IPS-11a (cell line): ENCODE measurements around the gene OR2T29.
"Not testable (repeated sequence)": the region's sequence is repeated elsewhere in the genome, so short reads cannot be mapped to it uniquely, and the experiment has no call there.

Experiments
- H3K4me3 ChIP-seq: one replicate; pipeline ENCODE4 v1.5.1; 2013; ENCODE audit warnings: low read depth, low read length, control low read depth

OR2T29 gene, protein sequence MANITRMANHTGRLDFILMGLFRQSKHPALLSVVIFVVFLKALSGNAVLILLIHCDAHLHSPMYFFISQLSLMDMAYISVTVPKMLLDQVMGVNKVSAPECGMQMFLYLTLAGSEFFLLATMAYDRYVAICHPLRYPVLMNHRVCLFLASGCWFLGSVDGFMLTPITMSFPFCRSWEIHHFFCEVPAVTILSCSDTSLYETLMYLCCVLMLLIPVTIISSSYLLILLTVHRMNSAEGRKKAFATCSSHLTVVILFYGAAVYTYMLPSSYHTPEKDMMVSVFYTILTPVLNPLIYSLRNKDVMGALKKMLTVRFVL

DNA sequence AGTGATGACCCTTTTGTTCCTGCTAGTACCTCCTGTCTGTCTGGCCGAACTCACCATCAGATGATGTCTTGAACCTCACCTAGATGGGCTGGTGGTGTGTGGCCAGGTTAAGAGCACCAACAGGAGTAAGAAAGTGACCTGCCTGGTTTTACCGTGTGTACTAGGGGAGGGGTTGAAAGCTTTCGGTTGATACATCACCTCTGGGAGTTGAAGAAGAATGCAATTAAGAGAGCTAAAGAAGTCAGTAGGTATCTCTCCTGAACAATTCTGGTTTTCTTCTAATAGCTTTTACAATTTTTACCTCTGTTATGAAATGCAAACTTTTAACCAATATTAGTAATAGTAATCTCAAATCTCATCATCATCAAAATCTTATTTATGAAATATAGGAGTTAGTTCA lies at the start of gene OR2T29:
OR2T29 (minus strand) TSS at position 101 of the 400 bp plus-strand sequence. CDS start 3,281 bp downstream, outside the sequence.
- H3K4me3 ChIP-seq = not testable (repeated sequence)

DNA sequence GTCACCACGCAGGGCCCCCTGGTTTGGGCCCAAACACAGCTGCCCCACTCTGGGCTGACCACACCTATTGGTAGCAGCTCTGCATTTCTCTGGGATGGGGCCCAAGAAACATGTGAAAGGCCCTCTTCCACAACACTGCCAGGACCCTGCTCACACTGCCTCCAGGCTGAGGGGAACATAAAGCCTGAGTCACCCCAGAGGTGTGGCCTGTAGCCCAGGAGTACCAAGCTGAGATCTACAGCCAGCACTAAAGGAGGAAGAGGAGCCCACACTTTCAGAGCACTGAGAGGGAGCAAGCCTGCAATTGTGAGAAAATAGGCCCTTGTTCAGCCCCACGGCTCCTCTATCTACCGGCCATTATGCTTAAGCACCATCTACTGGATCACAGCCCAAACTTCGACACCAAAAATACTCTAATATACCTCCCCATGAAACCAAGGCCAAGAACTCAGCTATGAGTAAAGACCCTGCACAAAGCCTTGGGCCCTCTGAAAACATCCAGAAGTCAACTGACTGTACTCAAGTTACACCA lies 49.4 kb upstream of the OR2T29 start:
- no peak overlapping the region for H3K4me3 ChIP-seq

DNA sequence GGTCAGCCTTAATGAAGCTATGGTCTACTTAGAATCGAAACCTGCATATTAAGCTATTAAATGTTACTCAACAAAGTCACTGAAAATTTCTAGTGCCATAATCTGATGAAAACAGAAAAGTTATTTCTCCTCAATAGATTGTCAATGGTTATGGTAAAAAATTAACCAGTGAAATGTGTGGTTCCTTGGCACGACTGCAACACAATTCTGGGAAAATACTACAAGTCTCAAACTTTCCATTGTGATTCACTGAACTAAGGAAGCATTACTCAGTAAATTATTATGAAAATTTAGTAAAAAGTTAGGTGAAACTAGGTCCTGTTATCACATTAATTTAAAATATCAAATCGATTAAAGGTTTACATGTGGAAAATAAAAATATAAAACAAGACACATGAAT lies 47.7 kb upstream of the OR2T29 start:
- H3K4me3 ChIP-seq = no peak overlapping the region

DNA sequence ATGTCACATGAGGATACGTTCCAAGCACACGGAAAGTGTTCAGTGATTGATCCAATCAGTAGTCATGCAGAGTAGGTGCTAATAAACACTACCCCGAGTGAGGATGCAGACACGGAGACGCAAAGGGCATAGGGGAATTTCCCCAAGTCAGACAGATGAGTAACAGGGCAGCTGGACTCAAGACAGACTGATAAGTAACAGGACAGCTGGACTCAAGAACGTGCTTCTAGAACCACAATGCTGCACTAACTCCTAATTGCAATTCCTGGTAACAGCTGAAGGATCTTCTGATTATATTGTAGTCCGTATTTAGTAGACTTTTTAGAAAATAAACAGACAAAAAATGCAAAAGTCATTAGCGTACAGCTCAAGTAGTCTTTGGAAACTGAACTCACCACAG lies 36.8 kb upstream of the OR2T29 start:
- H3K4me3 ChIP-seq = no peak overlapping the region

DNA sequence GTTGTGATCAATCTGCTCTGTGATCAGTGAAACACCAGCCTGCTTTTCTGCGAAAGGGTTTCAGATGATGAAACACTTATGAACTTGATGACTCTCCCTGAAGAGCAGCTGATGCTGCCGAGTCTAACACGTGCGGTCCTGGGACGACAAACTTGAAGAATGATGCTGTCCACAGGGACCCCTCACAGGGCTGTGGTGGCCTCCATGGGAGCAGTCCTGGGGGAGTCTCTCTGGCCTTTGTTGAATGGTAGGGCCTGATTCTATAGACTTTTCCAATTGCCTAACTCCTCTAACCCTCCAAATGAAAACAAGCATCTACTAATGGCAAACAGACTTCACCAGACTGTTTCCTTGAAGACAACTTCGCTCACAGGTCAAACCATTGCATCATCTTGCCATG lies 35.0 kb upstream of the OR2T29 start, which contains the start of gene OR2T10:
OR2T10 (minus strand) TSS at position 112 of the 400 bp plus-strand sequence. CDS start 3,932 bp downstream, outside the sequence.
- no peak within 1 kb of the TSS for H3K4me3 ChIP-seq

DNA sequence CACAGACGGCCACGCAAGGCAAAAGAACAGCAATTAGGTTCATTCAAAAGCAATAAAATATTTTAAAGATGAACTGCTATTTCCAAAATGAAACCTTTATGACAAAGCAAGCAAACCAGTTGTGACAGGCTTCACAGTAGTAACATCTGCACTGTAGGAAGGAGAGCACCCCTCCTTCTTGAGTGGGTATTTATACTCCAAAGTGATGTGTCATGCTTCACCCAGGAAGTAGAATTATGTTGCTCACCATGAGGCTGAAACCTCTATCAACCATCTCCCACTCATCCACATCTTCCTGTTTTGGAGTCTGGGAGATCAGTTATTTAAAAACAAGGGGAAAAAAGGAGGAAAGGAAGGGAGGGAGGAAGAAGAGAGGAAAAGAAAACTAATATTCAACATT lies 34.0 kb upstream of the OR2T29 start:
- no peak overlapping the region for H3K4me3 ChIP-seq

DNA sequence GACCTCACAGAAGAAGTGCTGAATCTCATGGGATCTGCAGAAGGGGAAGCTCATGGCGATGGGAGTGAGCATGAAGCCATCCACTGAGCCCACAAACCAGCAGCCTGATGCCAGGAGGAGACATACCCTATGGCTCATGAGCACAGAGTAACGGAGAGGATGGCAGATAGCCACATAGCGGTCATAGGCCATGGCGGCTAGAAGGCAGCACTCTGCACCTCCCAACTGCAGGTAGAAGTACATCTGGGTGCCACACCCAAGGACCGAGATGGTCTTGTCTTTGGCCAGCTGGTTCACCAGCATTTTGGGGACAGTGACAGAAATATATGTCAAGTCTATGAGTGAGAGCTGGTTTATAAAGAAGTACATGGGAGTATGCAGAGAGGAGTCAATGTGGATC lies 30.7 kb upstream of the OR2T29 start:
- no peak overlapping the region for H3K4me3 ChIP-seq

DNA sequence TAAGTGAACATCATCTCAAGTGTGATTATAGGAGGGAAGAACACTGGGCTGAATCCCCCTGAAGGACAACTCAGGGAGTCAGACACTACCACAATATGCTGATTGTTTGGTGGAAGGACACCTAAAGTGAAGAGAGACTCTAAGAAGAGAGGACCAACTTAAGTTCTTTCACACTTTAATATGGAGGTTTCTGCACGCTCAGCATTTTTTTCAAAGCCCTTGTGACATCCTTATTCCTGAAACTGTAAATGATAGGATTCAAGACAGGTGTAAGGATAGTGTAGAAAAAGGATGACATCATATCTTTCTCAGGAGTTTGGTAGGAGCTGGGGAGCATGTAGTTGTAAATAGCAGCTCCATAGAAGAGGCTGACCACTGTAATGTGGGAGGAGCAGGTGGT lies 30.1 kb upstream of the OR2T29 start:
- H3K4me3 ChIP-seq = no peak overlapping the region

DNA sequence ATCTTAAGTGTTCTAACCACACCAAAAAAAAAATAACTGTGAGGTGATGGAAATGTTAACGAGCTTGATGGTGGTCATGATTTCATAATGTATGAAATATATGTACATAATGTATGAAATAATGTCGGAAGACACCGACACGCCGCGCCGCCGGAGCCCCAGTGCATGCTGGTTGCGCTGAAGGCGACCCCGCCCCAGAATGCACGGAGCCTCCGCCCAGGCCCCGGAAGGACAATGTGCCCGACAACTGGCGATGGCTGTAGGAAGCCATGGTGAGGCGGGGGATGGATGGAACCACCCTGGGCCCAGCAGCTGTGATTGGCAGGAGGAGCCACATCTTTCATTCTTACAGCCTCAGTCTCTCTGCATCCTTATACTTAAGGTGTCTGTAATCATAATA lies 27.5 kb upstream of the OR2T29 start:
- no peak overlapping the region for H3K4me3 ChIP-seq

DNA sequence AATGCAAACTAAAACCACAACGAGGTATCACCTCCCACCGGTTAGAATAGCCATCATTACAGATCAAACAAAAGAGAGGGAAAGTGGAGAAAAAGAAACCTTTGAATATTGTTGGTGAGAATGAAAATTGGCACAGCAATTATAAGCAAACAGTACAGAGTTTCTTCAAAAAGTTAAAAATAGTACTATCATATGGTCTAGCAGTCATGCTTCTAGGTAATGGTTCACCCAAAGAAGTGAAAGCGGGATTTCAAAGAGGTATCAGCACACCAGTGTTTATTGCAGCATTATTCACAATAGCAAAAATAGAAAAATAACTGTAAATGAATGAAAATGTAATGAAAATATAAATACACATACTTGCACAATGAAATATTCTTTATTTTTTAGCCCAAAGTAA lies 26.8 kb upstream of the OR2T29 start:
- H3K4me3 ChIP-seq = no peak overlapping the region

DNA sequence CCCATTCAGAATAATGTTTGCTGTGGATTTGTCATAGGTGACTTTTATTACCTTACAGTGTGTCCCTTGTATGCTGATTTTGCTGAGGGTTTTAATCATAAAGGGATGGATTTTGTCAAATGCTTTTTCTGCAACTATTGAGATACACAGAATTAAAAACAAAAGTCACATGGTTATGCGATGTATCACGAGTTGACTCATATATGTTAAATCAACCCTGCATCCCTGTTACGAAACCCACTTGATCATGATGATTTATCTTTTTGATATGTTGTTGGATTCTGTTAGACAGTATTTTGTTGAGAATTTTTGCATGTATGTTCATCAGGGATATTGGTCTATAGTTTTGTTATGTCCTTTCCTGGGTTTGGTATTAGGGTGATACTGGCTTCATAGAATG lies 22.7 kb upstream of the OR2T29 start:
- no peak overlapping the region for H3K4me3 ChIP-seq

DNA sequence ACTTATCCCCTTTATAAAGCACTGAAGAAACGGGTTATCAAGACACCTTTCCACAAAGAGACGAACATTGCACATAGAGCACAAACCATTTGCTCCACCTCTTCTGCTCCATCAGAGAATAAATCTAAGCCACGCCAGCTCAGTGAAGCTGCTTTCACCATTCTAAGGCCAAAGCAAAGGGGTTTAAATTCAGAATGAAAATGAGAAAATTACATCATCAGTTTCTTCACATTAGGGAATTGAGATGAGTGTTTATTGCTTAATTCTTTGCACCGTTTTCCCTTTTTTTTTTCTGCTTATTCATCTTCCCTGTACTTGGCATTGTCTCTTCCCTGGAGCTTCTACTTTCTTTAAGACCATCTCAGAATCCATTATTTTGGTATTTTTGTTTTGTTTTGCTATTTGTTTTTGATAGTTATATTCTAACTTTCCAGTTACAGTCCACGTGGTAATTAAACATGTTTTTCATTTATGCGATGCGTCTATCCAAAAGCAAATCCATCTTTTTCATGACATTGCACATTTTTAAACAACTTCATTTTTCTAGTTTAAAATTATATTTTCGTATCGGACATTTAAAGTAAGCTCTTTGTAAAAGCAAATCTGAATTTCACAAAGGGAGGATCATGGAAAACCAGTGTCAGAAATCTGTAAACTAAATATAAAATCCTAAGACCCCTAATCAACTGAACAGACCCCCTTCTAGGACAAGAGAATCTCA lies 13.8 kb upstream of the OR2T29 start:
- H3K4me3 ChIP-seq = no peak overlapping the region

DNA sequence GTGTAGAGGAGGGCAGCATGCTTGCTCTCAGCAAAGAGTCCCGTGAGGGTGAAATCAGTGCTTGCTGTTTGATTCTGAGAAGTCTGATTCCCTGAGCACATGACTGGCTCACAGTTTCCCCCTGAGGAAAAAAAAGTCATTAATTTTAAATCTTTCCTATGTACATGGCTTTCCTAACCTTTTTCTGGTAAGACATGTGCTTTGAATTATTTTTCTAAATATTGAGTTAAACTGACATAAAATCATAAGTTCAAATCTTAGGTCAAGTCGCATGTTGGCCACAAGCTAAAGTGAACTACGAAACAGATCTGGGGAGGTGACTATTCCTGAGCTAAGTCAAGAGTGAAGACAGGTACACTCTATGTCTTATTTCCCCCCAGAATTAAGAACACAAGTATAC lies 12.1 kb upstream of the OR2T29 start, which contains the start of gene OR2T34:
OR2T34 (minus strand) TSS at position 101 of the 400 bp plus-strand sequence; CDS start at position 101, 0 bp downstream.
- not testable (repeated sequence) for H3K4me3 ChIP-seq

DNA sequence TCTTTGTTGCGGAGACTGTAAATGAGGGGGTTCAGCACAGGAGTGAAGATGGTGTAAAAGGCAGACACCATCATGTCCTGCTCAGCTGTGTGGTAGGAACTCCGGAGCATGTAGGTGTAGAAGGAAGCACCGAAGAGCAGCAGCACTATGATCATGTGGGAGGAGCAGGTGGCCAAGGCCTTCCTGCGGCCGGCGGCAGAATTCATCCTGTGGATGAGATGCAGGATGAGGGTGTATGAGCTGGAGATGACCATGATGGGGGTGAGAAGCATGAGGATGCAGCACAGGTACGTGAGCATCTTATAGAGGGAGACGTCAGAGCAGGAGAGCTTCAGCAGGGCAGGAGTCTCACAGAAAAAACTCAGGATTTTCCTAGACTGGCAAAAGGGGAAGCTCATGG lies 11.3 kb upstream of the OR2T29 start:
- not testable (repeated sequence) for H3K4me3 ChIP-seq

DNA sequence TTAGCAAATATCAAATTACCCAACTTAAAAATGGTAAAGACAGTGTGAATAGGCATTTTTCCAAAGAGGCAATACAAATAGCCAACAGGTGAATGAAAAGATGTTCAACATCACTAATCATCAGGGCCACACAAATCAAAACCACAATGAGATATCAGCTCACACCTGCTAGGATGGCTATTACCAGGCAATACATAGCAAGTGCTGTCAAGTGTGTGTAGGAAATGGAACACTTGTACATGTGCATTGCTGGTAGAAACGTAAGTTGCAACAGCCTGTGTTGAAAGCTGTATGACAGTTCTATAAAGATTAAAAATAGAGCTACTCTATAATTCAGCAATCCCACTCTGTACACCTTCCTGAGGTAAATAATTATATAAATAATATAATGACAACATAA lies 9.5 kb upstream of the OR2T29 start:
- H3K4me3 ChIP-seq = not testable (repeated sequence)

DNA sequence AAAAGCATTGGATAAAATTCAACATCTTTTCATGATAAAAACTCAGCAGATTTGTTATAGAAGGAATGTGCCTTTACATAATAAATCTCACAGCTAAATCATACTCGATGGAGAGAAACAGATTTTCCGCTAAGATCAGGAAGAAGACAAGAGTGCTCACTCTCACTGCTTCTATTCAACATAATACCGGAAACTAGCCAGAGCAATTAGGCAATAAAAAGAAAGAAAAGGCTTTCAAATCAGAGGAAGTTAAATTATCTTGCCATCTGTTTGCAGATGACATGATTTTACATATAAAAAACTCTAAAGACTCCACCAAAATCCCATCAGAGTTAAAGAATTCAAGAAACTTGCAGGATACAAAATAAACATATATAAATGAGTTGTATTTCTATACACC lies 8.2 kb upstream of the OR2T29 start:
- not testable (repeated sequence) for H3K4me3 ChIP-seq

DNA sequence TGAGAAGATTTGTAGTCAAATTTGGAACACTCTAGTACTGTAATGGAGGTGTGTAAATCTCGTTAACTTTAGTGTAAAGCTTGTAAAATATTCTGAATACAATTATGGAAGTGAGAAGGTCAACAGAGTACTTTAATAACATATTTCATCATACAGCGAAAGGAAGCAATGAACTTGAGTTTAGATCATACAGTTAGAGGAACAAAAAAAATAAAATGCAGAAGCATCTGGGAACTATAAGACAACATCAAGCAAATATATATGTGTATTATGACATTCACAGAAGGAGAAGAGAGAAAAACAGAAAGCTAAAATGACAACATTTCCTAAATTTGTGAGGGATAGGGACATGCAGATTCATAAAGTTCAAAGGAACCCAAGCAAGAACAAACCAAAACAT lies 6.5 kb upstream of the OR2T29 start:
- not testable (repeated sequence) for H3K4me3 ChIP-seq

DNA sequence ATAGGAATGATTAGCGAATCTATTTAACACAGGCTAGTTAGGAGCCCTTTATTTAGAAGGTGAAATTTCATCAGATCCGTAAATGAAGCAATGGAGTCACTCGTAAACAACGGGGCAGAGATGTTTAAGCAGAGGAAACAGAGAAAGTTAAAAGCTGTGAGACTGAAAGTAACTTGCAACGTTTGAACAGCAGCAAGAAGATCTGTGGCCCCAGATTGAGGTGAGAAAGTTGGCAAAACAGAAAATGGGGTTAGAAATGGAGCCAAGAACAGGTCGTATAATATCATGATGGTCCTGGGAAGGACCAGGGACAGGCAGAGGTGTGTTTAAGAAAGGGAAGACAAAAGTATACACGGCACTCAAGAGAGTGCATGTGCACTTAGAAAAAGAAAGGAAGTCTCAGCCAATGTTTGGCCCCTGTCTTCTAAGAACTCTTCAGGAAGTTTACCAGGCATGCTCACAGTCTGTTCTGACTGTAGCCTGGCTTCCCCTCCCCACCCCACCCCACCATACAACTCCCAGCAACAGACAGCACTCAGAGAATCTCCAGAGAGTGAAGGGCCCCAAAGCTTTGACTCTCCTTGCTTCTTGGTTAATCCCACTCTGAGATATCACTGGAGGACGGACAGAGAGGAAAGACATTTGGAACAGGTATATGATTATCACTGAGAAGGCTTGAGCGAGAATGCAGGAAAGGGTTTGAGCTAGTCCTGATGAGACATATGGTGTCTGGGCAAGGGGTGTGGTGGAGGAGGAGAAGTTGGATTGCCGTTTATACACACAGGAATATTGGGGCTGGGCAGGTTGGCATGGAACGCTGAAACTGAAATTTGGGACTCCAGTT lies 3.2 kb upstream of the OR2T29 start:
- not testable (repeated sequence) for H3K4me3 ChIP-seq

DNA sequence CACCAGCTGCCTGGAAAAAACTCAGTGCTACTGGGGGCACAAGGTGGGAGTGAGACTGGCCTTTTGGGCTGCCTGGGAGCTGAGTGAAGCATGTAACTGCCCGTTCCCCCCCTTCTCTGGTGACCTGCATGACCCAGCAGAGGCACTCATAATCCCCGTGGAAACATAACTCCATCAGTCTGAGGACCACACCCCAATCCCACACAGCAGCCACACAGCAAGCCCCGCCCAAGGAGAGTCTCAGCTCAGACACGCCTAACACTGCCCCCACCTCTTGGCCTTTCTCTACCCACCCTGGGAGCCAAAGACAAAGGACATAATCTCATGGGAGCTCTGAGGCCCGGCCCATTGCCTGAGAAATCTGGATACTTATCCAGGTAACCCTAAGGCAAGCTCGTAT lies 11.5 kb downstream of the OR2T29 start:
- H3K4me3 ChIP-seq = not testable (repeated sequence)

DNA sequence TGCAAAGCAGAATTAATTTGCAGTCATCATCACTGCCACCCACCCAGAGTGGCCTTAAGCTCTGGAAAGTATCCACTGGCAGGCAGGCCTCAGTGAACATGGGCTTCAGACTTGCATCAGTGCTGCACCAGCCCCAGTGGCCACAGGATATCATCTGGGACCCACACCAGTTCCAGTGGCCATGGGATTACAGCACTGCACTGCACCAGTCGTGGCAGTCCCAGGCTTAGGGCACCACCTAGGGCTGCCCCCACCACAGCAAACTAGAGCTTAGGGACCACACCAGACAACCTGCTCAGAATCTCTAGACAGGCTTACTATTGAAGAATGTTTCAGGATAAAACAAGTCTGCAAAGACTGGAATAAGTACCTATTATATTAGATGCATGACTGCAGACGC lies 15.2 kb downstream of the OR2T29 start:
- H3K4me3 ChIP-seq = not testable (repeated sequence)

DNA sequence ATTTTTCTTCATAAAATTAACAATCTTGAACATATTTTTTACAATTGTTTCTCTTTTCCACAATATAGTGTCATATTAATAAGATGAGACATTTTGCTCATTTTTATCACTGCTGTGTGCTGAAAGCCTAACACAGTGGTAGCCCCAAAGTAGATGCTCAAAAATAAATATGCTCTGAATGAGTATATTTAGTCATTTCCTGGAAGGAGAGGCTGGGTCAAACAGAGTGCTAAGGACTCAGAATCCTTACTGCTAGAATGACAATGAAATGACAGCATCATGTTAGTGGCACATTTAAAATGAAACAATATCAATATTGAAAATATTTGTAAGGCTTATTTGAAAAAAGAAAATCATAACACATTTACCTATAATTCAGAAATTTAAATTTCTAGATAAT lies 25.1 kb downstream of the OR2T29 start:
- not testable (repeated sequence) for H3K4me3 ChIP-seq
